CD14-positive monocyte (primary cell): ENCODE data around the gene DGKQ. TPM values are rescaled to one million over a fixed set of nuclear protein-coding genes. Genes with fewer than 3 reads are reported as not detected.

Experiments
- DNase-seq, 3 donors: peaks; one replicate each; pipeline ENCODE4 v3.0.0-alpha.2; 2011 to 2022
- H2AFZ ChIP-seq: 2 replicates; pipeline ENCODE4 v1.6.0; 2012; ENCODE audit warnings: mild to moderate bottlenecking, low read depth, low read length, inconsistent platforms; ENCODE audit not compliant: insufficient read depth, poor library complexity, severe bottlenecking
- H3K27ac ChIP-seq, 2 donors: 1 replicate in 1 of 2; 2 replicates in 1 of 2; pipeline ENCODE4 v1.5.1; 2012 to 2013; ENCODE audit warnings: low read length in 2 of 2, control low read depth in 1 of 2, inconsistent platforms in 1 of 2, low read depth in 1 of 2, mild to moderate bottlenecking in 1 of 2
- H3K27me3 ChIP-seq, 2 donors: one replicate each; pipeline versions ENCODE4 v1.6.0 to v1.6.1; 2011 to 2013; ENCODE audit warnings: low read length in 2 of 2; ENCODE audit not compliant: control insufficient read depth in 2 of 2, insufficient read depth in 2 of 2
- H3K36me3 ChIP-seq, 2 donors: replicated peaks in 1 of 2; 1 replicate in 1 of 2; 2 replicates in 1 of 2; pipeline versions ENCODE4 v1.5.1 to v1.6.1; 2012 to 2013; ENCODE audit warnings: low read length in 2 of 2, control low read depth in 1 of 2, inconsistent platforms in 1 of 2, mild to moderate bottlenecking in 1 of 2; ENCODE audit not compliant: insufficient read depth in 2 of 2, control insufficient read depth in 1 of 2
- H3K4me1 ChIP-seq, 2 donors: 1 replicate in 1 of 2; 2 replicates in 1 of 2; pipeline versions ENCODE4 v1.5.1 to v1.6.1; 2012 to 2013; ENCODE audit warnings: low read length in 2 of 2, control low read depth in 1 of 2, inconsistent platforms in 1 of 2, mild to moderate bottlenecking in 1 of 2, moderate library complexity in 1 of 2; ENCODE audit not compliant: insufficient read depth in 2 of 2, control insufficient read depth in 1 of 2
- H3K4me2 ChIP-seq: replicated peaks from 2 replicates; pipeline ENCODE3; 2012; ENCODE audit warnings: low read length, moderate library complexity, mild to moderate bottlenecking; ENCODE audit not compliant: poor library complexity, severe bottlenecking; ENCODE audit errors: extremely low read depth
- H3K4me3 ChIP-seq, 3 experiments: fragments of 200-600 bp in 1 of 3; sonication (generic) in 1 of 3; replicated peaks in 1 of 3; 1 replicate in 2 of 3; 2 replicates in 1 of 3; pipeline ENCODE4 v1.5.1; 2011 to 2013; ENCODE audit warnings: low read length in 3 of 3, mild to moderate bottlenecking in 3 of 3, control low read depth in 2 of 3, low read depth in 2 of 3, inconsistent platforms in 1 of 3, moderate library complexity in 1 of 3
- H3K79me2 ChIP-seq: 2 replicates; pipeline ENCODE4 v1.6.0; 2012; ENCODE audit warnings: mild to moderate bottlenecking, control low read depth, inconsistent platforms, low read length, moderate library complexity; ENCODE audit not compliant: insufficient read depth
- H3K9ac ChIP-seq: 2 replicates; pipeline ENCODE4 v1.6.0; 2017; ENCODE audit warnings: low read length, mild to moderate bottlenecking; ENCODE audit not compliant: insufficient read depth, poor library complexity, severe bottlenecking
- H3K9me3 ChIP-seq, 2 donors: replicated peaks in 1 of 2; 1 replicate in 1 of 2; 2 replicates in 1 of 2; pipeline versions ENCODE4 v1.5.1 to v1.6.1; 2012 to 2013; ENCODE audit warnings: low read length in 2 of 2, control low read depth in 1 of 2; ENCODE audit not compliant: control insufficient read depth in 1 of 2, insufficient read depth in 1 of 2
- H4K20me1 ChIP-seq: 2 replicates; pipeline ENCODE4 v1.6.0; 2012; ENCODE audit warnings: mild to moderate bottlenecking, low read length, control low read depth, moderate library complexity; ENCODE audit not compliant: insufficient read depth
- H3K27ac Mint-ChIP-seq, 7 donors: one replicate each; pipeline ENCODE4 v1.8.0; 2020; ENCODE audit warnings: mild to moderate bottlenecking in 7 of 7, mixed read lengths in 7 of 7, moderate library complexity in 6 of 7, inconsistent platforms in 2 of 7
- H3K27me3 Mint-ChIP-seq, 3 donors: one replicate each; pipeline ENCODE4 v1.8.0; 2021 to 2022; ENCODE audit warnings: low read depth in 3 of 3, mild to moderate bottlenecking in 3 of 3, mixed read lengths in 3 of 3, moderate library complexity in 3 of 3, inconsistent platforms in 1 of 3
- H3K36me3 Mint-ChIP-seq, 2 donors: one replicate each; pipeline ENCODE4 v1.8.0; 2020; ENCODE audit warnings: mixed read lengths in 2 of 2, inconsistent platforms in 1 of 2, mild to moderate bottlenecking in 1 of 2
- H3K4me1 Mint-ChIP-seq: one replicate; pipeline ENCODE4 v1.8.0; 2020; ENCODE audit warnings: mild to moderate bottlenecking, mixed read lengths
- H3K4me3 Mint-ChIP-seq, 2 donors: one replicate each; pipeline ENCODE4 v1.8.0; 2020; ENCODE audit warnings: mild to moderate bottlenecking in 2 of 2, mixed read lengths in 2 of 2, moderate library complexity in 1 of 2
- H3K9me3 Mint-ChIP-seq, 7 donors: one replicate each; pipeline ENCODE4 v1.8.0; 2020 to 2022; ENCODE audit warnings: mixed read lengths in 7 of 7, mild to moderate bottlenecking in 6 of 7, moderate library complexity in 6 of 7, inconsistent platforms in 2 of 7
- WGBS: methylation state at CpG from one replicate; pipeline ENCODE4 v1.1.5; 2013; ENCODE audit warnings: missing lambda C conversion rate; ENCODE audit not compliant: insufficient coverage; 5-methylcytosine and 5-hydroxymethylcytosine counted together
- intact Hi-C, 2 donors: fragments of 100-400 bp; cut with micrococcal nuclease; formaldehyde crosslinking; loops; one replicate each; pipeline versions ENCODE4 v1.15.0 to v1.15.1; 2023
- polyA plus RNA-seq, 3 donors: library from polyadenylated mRNA; depleted of rRNA in 1 of 3; unstranded in 2 of 3; stranded (reverse) in 1 of 3; fragments of 300-500 nt in 2 of 3; fragments of >200 nt in 1 of 3; fragmentation: Illumina TruSeq in 2 of 3; gene quantifications; 1 replicate in 2 of 3; 2 replicates in 1 of 3; pipeline ENCODE4 v1.2.3, GENCODE V29; 2012 to 2021
- TF ChIP-seq, protein P1 (sequence below): fragments of 200-600 bp; IDR thresholded peaks from one replicate; pipeline ENCODE4 v1.8.0; 2022; ENCODE audit warnings: antibody characterized with exemption, mild to moderate bottlenecking

Gene DGKQ
- polyA plus RNA-seq, 3 donors: 0.58 to 23.1 (median 2.4) TPM

DNA sequence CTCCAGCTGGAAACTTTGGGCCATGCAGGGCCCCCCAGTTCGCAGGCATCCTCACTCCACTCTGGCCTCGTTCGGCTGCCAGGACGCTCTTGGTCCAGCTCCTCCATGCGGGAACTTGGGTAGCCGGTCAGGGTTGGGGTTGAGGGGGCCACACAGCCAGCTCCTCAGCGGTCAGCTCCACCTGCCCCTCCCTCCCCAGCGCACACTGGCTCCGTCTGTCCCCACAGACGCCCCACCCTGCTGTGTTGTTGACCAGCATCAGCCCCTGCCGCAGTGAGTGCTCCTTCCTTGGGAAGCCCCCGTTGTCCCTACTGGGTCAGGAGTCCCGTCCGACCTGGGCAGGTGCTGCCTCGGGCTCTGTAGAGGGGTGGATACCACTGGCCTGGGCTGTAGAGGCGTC, 43.8 kb upstream of the DGKQ start:
- Histone ChIP-seq H3K27me3 (peaks cover 0 to 8% of the 10 kb centered on the region in 2 donors), H2AFZ (no peak overlapping the region), H3K4me1 (peaks cover 2 to 23% of the 10 kb centered on the region in 2 donors), H3K36me3 (no peaks in the 10 kb centered on the region), H4K20me1 (peaks cover 3% of the 10 kb centered on the region), H3K4me2 (no peak overlapping the region), H3K79me2 (no peaks in the 10 kb centered on the region), H3K27ac (no peak overlapping the region), H3K9me3 (no peaks in the 10 kb centered on the region), H3K9ac (no peak overlapping the region), H3K4me3 (no peak overlapping the region)
- 98% methylated on average over 15 of the region's 16 CpGs for WGBS
- intact Hi-C loops: no loop called here
- Mint-ChIP-seq H3K4me1 (peaks cover 7% of the 10 kb centered on the region), H3K36me3 (no peaks in the 10 kb centered on the region), H3K4me3 (no peak overlapping the region), H3K9me3 (no peaks in the 10 kb centered on the region), H3K27ac (no peak overlapping the region), H3K27me3 (peaks cover 0 to 10% (median 6%) of the 10 kb centered on the region in 3 donors)
- no peak for DNase-seq
- TF ChIP-seq, protein P1, sequence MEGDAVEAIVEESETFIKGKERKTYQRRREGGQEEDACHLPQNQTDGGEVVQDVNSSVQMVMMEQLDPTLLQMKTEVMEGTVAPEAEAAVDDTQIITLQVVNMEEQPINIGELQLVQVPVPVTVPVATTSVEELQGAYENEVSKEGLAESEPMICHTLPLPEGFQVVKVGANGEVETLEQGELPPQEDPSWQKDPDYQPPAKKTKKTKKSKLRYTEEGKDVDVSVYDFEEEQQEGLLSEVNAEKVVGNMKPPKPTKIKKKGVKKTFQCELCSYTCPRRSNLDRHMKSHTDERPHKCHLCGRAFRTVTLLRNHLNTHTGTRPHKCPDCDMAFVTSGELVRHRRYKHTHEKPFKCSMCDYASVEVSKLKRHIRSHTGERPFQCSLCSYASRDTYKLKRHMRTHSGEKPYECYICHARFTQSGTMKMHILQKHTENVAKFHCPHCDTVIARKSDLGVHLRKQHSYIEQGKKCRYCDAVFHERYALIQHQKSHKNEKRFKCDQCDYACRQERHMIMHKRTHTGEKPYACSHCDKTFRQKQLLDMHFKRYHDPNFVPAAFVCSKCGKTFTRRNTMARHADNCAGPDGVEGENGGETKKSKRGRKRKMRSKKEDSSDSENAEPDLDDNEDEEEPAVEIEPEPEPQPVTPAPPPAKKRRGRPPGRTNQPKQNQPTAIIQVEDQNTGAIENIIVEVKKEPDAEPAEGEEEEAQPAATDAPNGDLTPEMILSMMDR: no peak

DNA sequence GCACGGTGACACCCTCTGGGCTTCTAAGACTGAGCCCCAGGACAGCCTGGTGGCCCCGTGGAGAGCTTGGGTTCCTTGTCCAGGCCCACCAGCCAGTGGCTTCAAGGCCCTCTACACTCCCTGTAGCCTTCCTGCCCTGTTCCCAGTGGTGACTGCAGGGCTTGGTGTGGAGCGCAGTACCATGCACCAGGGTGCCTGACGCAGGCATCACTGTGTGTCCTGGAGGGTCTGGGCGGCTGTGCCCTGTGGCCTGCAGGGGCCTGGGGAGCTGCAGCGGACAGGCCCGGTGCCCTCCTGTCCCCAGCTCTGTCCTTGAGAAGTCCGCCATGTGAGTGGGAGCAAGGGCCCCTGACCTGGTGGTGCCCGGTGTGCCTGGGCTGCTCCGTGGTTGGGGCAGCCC, 42.4 kb upstream of the DGKQ start:
- Histone ChIP-seq H4K20me1 (peaks cover 3% of the 10 kb centered on the region), H3K36me3 (no peaks in the 10 kb centered on the region), H3K9me3 (no peaks in the 10 kb centered on the region), H3K4me3 (no peak overlapping the region), H3K27ac (no peak overlapping the region), H2AFZ (no peak overlapping the region), H3K27me3 (peaks cover 0 to 11% of the 10 kb centered on the region in 2 donors), H3K9ac (no peak overlapping the region), H3K79me2 (no peaks in the 10 kb centered on the region), H3K4me1 (peaks cover 7 to 30% of the 10 kb centered on the region in 2 donors), H3K4me2 (no peak overlapping the region)
- peaks cover 7% of the 10 kb centered on the region for H3K4me1 Mint-ChIP-seq
- WGBS: 97% methylated on average over 10 of the region's 10 CpGs
- no peak overlapping the region for H3K4me3 Mint-ChIP-seq
- TF ChIP-seq, protein P1: no peak
- peaks cover 0 to 11% (median 6%) of the 10 kb centered on the region in 3 donors for H3K27me3 Mint-ChIP-seq
- no peaks in the 10 kb centered on the region for H3K9me3 Mint-ChIP-seq
- no peaks in the 10 kb centered on the region for H3K36me3 Mint-ChIP-seq
- DNase-seq: no peak
- H3K27ac Mint-ChIP-seq: no peak overlapping the region
- intact Hi-C loops: no loop called here
